Measurements from ENCODE around the gene LGR6. TPM values are rescaled to one million over a fixed set of nuclear protein-coding genes. Genes with fewer than 3 reads are reported as not detected.

LGR6 gene
- total and polyA plus RNA-seq, 2 of the 4 experiments (the other 2 are of a cell fraction) = not detected

DNA sequence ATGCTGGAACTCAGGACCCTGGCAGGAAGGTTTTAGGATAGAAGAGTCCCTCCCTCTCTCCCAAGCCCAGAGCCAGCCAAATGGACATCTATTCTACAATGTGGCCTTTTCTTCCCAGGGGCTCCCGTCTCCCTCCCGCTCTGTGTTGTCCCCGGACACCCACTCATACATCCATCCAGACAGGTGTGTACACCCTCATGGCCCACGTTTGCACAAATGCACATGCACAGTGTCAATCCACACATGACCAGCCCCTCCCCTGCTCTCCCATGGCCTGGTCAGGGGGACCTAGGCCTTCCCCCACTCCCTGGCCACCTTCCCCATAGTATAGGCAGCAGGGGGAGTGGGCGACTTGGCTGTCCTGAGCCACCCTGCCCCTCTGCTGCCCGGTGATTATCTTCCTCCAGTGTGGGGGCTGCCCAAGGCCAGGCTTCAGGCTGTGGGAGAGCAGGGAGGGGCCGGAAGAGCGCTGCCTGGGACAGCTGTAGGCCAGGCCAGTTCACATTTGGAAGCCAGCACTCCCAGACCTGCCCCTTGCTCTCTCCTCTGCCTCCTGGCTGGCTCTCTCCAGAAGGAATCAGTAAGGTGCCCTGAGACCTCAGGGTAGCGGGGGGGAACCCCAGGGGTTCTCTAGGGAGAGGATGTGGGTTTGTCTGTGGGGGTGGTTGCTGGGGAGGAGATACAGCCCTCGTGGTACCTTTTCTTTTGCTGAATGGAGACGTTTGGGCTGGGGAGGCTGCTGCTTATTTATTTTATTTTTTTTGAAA is 29.1 kb upstream of the LGR6 start:
- Histone ChIP-seq H4K20me1 (ENCODE audit: insufficient read depth, low read length) (no peaks in the 10 kb centered on the region), H4K8ac (ENCODE audit: low read depth in 2 of 2, low read length in 2 of 2) (no peak overlapping the region), H2BK5ac (ENCODE audit: low read depth, low read length, poor library complexity, severe bottlenecking) (no peak overlapping the region), H3K4me1 (ENCODE audit: control insufficient read depth, insufficient read depth, low read length) (no peaks in the 10 kb centered on the region), H3K36me3 (ENCODE audit: control insufficient read depth, insufficient read depth, low read length) (no peaks in the 10 kb centered on the region), H3K9me1 (ENCODE audit: insufficient read depth, low read length) (no peaks in the 10 kb centered on the region), H3K27me3 (ENCODE audit: control insufficient read depth, insufficient read depth, low read length) (peaks cover 44% of the 10 kb centered on the region), H2AK5ac (ENCODE audit: low read depth, low read length) (no peak overlapping the region), H2AFZ (replicated peaks; ENCODE audit: low read length, poor library complexity) (peak overlapping the region; percentile 23), H3K4me3 (ENCODE audit: insufficient read depth, low read depth, low read length) (no peak overlapping the region), H3K9me3 (ENCODE audit: control insufficient read depth, insufficient read depth, low read length) (no peaks in the 10 kb centered on the region), H3K4ac (ENCODE audit: low read depth, low read length) (no peak overlapping the region), H2BK20ac (ENCODE audit: low read depth, low read length) (no peak overlapping the region), H3K56ac (ENCODE audit: extremely low read depth, insufficient read depth, low read length) (no peak overlapping the region), H3K23ac (ENCODE audit: low read depth, low read length) (no peak overlapping the region), H3K9ac (ENCODE audit: low read depth, low read length) (no peak overlapping the region), H2BK15ac (ENCODE audit: low read depth, low read length) (no peak overlapping the region), H3K4me2 (ENCODE audit: low read depth, low read length) (no peak overlapping the region), H3K79me1 (ENCODE audit: low read depth in 1 of 2, low read length in 2 of 2) (no peaks in the 10 kb centered on the region), H4K91ac (ENCODE audit: insufficient read depth, low read depth, low read length) (no peak overlapping the region), H4K5ac (ENCODE audit: low read depth, low read length) (no peak overlapping the region), H2BK120ac (ENCODE audit: low read depth, low read length) (no peak overlapping the region), H3K18ac (ENCODE audit: low read depth, low read length) (no peak overlapping the region), H3K14ac (replicated peaks; ENCODE audit: low read depth, low read length) (no peak overlapping the region), H2AK9ac (replicated peaks; ENCODE audit: low read depth, low read length, poor library complexity) (no peak overlapping the region), H3K27ac (ENCODE audit: insufficient read depth, low read length) (no peak overlapping the region)
- in situ Hi-C loops (cut with MboI; ENCODE audit: low sequenced_read_pairs) (no loop called here), intact Hi-C loops (cut with micrococcal nuclease) (loop anchor here (10.0 kb wide), 1 partner anchor 890 kb away; no protein-coding TSS in a partner anchor), dilution Hi-C loops (cut with HindIII; ENCODE audit: low sequenced_read_pairs, unreplicated experiment) (no loop called here)
- CTCF ChIA-PET = no interaction called here
- TF ChIP-seq RFX5 (IDR thresholded peaks at IDR 0.05; ENCODE audit: low read depth, low read length) = no peak
- no peak for TF ChIP-seq FOS (IDR thresholded peaks at IDR 0.05; ENCODE audit: low read depth, low read length)
- no peak for TF ChIP-seq CHD1 (IDR thresholded peaks at IDR 0.05; ENCODE audit: low read depth, low read length)
- no peak for TF ChIP-seq POLR2A (IDR thresholded peaks at IDR 0.05; ENCODE audit: low read depth, low read length)
- TF ChIP-seq NFE2L2 (IDR thresholded peaks at IDR 0.05; ENCODE audit: low read depth, low read length) = no peak
- TF ChIP-seq, protein P1, sequence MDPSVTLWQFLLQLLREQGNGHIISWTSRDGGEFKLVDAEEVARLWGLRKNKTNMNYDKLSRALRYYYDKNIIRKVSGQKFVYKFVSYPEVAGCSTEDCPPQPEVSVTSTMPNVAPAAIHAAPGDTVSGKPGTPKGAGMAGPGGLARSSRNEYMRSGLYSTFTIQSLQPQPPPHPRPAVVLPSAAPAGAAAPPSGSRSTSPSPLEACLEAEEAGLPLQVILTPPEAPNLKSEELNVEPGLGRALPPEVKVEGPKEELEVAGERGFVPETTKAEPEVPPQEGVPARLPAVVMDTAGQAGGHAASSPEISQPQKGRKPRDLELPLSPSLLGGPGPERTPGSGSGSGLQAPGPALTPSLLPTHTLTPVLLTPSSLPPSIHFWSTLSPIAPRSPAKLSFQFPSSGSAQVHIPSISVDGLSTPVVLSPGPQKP (IDR thresholded peaks at IDR 0.05; ENCODE audit: borderline replicate concordance, low read depth, low read length) = no peak
- TF ChIP-seq BHLHE40 (IDR thresholded peaks at IDR 0.05; ENCODE audit: low read depth, low read length) = no peak
- no TSS peak for BruUV-seq (replicated peaks)
- 20% methylated on average over 1 of the region's 11 CpGs; no CpG with 5 or more reads in 1 of the 2 experiments for WGBS, 2 experiments (ENCODE audit: extremely low coverage in 2 of 2, insufficient read length in 1 of 2)
- POLR2A ChIA-PET (ENCODE audit: unreplicated experiment) = no interaction called here
- ATAC-seq (ENCODE audit: low read depth) = no peak
- no peak for DNase-seq
